ENCODE measurements around the gene HAND2.

- no peak for TF ChIP-seq CTCF (IDR thresholded peaks at IDR 0.05 in 4 of 5, conservative IDR thresholded peaks at IDR 0.05 in 1 of 5)
- TF ChIP-seq POLR2A (IDR thresholded peaks at IDR 0.05): no peak
These were observed 3.3 kb downstream of the HAND2 start for GRCh38 chr4:173526724-173527102.

All from gastrocnemius medialis (tissue), 4 donors.